Muscle of back (tissue), 11 donors: ENCODE measurements around the gene TCAP. TPM values are rescaled to one million over a fixed set of nuclear protein-coding genes. Genes with fewer than 3 reads are reported as not detected.

ENCODE experiments used
- DNase-seq, 3 donors: peaks; one replicate each; pipeline versions ENCODE4 v3.0.0 to v3.0.0-alpha.2; 2013
- polyA plus RNA-seq, 10 donors: library from polyadenylated mRNA; unstranded; fragments of 120-200 nt; gene quantifications; one replicate each; pipeline ENCODE4 v1.2.1, GENCODE V29; 2013; ENCODE audit not compliant: insufficient read length in 10 of 10

Gene TCAP
- polyA plus RNA-seq, 10 donors, result 193 to 440 (median 306) TPM

DNA sequence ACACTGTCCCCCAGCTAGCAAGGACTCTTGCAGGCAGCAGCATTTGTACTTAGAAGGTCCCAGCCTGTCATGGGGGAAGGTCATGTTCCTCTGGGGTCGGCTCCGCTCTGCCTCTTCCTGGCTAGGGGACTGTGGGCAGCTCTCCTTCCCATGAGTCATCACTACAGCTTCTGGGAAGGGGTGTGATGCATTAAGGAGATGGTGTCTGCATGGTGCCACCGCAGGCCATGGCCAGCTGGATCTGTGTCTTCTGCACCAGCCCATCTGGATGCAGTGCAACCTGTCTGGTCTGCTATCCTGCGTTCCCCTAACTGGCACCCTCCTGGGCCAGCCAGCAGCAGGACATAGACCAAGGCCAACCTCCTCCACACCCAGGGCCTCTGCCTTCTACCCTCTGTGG lies 21.9 kb upstream of the TCAP start:
- no peak for DNase-seq

DNA sequence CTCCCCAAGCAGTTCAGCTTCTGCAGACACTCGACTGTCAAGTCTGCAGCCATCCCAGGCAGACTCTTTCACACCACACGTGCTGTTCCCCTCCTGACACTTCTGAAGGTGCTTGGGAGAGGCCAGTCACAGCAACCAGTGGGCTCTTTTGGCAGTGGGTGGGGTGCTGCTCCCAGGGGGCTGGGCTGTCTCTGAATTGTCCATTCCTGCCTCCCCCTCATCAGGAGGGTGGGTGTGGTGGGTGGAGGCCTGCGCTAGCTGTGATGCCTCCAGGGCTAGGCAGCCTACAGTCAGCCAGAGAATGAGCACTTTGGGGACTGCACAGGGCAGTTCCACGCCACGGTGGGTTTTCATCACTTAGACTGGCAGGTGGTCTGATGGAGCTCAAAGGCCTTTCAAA lies 17.9 kb upstream of the TCAP start:
- DNase-seq, result no peak

GRCh38 chr17:39648616-39649366 lies 16.4 kb upstream of the TCAP start:
- DNase-seq, result no peak

- no peak for DNase-seq
These were observed 15.0 kb upstream of the TCAP start for GRCh38 chr17:39650121-39650579.

GRCh38 chr17:39651923-39652586 lies 13.1 kb upstream of the TCAP start:
- no peak for DNase-seq

DNA sequence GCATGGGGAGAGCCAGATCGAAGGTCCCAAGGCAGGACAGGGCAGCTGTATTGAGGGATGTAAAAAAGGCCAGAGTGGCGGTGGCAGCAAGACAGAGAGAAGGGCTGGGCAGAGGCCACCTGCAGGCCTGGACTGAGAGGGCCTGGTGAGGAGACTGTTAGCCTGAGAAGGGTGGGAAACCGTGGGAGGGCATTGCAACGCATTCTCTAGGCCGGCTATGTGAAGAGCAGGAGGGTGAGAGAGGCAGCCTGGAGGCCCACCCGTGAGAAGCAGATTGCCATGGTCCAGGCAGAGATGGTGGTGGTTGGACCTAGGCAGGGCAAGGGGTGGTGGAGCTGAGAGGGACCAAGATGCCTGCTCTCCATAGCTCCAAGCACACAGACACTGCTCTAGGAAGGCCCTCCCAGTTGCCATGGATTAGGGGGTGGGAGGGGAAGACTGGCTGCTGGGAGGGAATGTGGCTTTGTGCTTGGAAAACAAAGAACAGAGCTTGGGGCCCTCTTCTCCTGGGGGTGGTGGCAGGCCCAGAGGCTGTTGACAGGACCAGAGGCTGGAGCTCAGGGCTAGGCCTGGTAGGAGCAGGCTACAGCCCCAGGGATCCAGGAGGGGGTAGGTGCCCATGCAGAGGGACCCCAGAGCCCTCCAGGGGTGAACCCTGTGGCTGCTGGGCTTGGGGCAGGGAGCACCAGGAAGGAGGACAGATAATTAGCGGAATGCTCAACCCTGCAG lies 12.4 kb upstream of the TCAP start:
- DNase-seq, result no peak

DNA sequence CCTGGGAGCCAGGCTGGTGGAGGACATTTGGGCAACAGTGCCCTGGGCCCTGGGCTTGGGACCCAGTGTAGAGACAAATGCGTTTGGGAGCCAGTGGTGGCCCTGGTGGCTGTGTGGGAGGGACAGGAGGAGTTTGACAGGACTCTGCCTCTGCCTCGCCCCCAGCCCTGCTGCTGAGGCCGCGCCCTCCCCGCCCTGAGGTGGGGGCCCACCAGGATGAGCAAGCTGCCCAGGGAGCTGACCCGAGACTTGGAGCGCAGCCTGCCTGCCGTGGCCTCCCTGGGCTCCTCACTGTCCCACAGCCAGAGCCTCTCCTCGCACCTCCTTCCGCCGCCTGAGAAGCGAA lies 11.9 kb upstream of the TCAP start:
- no peak for DNase-seq

GRCh38 chr17:39653662-39654331 lies 11.4 kb upstream of the TCAP start:
- no peak for DNase-seq

GRCh38 chr17:39655105-39655504 lies 10.0 kb upstream of the TCAP start:
- DNase-seq, result no peak

DNA sequence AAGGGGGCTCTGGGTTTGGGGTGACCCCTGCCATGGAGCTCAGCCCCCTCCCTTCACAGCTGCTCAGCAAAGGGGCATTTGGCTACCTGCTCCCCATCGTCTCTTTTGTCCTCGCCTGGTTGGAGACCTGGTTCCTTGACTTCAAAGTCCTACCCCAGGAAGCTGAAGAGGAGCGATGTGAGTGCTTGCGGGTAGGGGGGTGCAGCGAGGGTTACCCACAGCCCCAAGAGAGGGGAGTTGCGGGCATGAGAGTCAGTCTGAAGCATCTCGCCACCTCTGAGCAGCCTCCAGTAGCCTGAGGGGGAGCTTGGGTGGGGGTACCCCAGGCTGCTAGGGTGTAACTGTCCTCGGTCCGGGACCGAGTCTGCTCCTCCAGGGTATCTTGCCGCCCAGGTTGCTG lies 6.8 kb upstream of the TCAP start:
- DNase-seq, result no peak

DNA sequence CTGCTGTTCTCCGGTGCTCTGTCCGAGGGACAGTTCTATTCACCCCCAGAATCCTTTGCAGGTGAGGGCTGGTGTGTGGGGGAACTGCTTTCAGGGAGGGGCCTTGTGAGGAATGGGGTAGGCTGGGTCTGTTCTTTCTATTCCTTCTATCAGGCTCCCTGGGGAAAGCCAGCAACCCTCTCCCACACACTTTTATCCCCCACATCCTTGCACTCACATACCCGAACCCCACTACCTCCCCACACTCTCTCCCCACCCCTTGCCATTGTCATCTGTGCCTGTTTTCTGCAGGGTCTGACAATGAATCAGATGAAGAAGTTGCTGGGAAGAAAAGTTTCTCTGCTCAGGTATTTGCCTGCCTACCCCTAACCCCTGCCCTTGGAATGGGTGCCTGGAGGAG lies 6.4 kb upstream of the TCAP start:
- DNase-seq, result no peak

DNA sequence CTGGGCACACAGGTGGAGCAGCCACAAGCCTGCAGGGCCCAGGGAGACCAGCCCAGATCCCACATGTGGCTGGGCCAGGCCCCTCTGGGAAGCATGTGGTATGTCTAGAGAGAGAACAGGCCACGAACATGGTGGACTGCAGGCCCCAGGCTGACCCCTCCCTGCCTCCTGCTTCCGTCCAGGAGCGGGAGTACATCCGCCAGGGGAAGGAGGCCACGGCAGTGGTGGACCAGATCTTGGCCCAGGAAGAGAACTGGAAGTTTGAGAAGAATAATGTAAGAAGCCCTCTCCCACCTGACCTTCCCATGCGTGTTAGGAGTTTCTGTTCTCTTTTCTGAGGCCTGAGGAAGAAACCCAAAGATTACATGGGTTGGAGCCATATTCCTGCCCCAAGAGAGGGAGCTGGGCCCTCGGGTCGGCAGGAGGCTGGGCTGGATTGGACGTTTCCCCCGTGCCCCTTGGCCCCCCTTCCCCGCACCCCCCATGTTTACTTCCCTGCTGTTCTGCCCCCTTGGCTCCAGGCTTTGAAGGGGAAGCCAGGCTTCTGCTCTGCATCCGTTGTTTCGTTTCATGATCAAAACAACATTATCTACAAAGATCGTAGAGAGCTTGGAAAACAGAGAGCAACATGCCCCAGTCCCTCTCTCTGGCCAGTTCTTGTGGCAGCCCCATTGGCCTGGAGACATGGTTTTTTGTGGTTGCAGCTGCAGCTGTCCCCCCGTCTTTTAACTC lies 5.7 kb upstream of the TCAP start:
- no peak for DNase-seq

GRCh38 chr17:39660011-39660360 lies 5.2 kb upstream of the TCAP start:
- no peak for DNase-seq

- no peak for DNase-seq
These were observed 4.5 kb upstream of the TCAP start for GRCh38 chr17:39660397-39661385.

DNA sequence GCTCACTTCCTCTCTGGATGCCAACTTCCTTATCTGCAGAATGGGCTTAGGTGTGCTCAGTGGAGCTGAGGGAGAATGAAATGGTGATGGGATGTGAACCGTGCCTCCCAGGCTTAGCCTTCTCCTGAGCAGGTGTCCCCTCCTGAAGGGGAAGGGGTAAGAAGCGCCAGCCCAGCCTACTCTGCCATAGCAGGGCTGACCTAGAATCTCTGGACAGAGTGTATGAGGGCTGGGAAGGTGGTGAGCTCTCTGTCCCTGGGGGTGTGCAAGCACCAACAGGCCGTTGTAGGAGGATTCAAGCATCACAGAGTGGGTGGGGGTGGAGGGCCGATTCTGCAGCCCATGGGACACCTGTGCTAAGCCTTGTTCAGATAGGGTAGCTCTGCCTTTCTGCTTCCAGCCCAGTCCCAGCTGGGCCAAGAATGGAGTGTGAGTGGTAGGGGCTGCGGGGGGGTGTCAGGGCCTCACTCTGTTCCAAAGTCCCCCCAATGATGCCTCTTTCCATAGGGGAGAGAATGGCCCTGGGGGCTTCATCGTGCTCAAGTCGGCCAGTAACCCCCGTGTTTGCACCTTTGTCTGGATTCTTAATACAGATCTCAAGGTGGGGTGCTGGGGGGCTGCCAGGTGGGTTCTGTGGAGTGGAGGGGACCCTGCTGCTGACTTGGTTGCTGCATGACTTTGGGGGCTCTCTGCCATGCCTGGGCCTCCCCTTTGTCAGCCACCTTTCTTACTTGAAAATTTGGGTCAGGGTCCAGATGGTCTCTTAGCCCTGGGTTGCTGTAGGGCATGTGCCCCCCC lies 3.2 kb upstream of the TCAP start:
- no peak for DNase-seq

DNA sequence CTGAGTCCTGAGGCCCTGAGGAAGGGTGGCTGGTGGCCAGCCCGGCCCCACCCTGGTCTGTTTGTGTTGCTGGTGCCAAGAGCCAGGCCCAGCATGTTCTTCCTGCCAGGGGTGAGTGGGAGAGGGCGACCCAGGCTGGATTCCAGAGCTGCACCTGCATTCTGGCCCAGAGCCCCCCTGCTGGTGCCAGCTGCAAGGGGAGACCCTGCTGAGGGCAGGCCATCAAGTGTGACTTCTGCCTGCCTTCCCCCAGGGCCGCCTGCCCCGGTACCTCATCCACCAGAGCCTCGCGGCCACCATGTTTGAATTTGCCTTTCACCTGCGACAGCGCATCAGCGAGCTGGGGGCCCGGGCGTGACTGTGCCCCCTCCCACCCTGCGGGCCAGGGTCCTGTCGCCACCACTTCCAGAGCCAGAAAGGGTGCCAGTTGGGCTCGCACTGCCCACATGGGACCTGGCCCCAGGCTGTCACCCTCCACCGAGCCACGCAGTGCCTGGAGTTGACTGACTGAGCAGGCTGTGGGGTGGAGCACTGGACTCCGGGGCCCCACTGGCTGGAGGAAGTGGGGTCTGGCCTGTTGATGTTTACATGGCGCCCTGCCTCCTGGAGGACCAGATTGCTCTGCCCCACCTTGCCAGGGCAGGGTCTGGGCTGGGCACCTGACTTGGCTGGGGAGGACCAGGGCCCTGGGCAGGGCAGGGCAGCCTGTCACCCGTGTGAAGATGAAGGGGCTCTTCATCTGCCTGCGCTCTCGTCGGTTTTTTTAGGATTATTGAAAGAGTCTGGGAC lies 2.4 kb upstream of the TCAP start:
- DNase-seq, result no peak

GRCh38 chr17:39663340-39663687 lies 1.8 kb upstream of the TCAP start:
- DNase-seq, result no peak

GRCh38 chr17:39663688-39664580 lies 1.2 kb upstream of the TCAP start:
- no peak for DNase-seq
